ENCODE data around the gene LRRC37B.
A peak's percentile ranks its signal among the peaks of the same experiment; 100 is the strongest.
"Not testable (repeated sequence)": the region's sequence is repeated elsewhere in the genome, so short reads cannot be mapped to it uniquely, and the experiment has no call there.

LRRC37B gene

GRCh38 chr17:32061840-32062239, 54.7 kb downstream of the LRRC37B start:
- not testable (repeated sequence) for H3K27ac Mint-ChIP-seq; H3K4me1 Mint-ChIP-seq (ENCODE audit: low read depth); H3K4me3 Mint-ChIP-seq; H3K9me3 Mint-ChIP-seq; H3K36me3 Mint-ChIP-seq (ENCODE audit: low read depth); H3K27me3 Mint-ChIP-seq (ENCODE audit: low read depth)

GRCh38 chr17:32064091-32064490, 56.9 kb downstream of the LRRC37B start:
- not testable (repeated sequence) for H3K4me3 Mint-ChIP-seq; H3K36me3 Mint-ChIP-seq (ENCODE audit: low read depth); H3K4me1 Mint-ChIP-seq (ENCODE audit: low read depth); H3K27me3 Mint-ChIP-seq (ENCODE audit: low read depth); H3K9me3 Mint-ChIP-seq; H3K27ac Mint-ChIP-seq

- not testable (repeated sequence) for H3K36me3 Mint-ChIP-seq (ENCODE audit: low read depth); H3K4me1 Mint-ChIP-seq (ENCODE audit: low read depth)
Measured at GRCh38 chr17:32066123-32066680, 59.0 kb downstream of the LRRC37B start.

GRCh38 chr17:32066863-32067642, 59.9 kb downstream of the LRRC37B start:
- not testable (repeated sequence) for H3K27me3 Mint-ChIP-seq (ENCODE audit: low read depth); H3K4me3 Mint-ChIP-seq; H3K4me1 Mint-ChIP-seq (ENCODE audit: low read depth); H3K36me3 Mint-ChIP-seq (ENCODE audit: low read depth); H3K9me3 Mint-ChIP-seq
- peak overlapping the region; percentile 63 for H3K27ac Mint-ChIP-seq

More at GRCh38 chr17:32066123-32066680, 59.0 kb downstream of the LRRC37B start:
- not testable (repeated sequence) for H3K27me3 Mint-ChIP-seq (ENCODE audit: low read depth); H3K9me3 Mint-ChIP-seq; H3K4me3 Mint-ChIP-seq; H3K27ac Mint-ChIP-seq

GRCh38 chr17:32069067-32069466, 61.9 kb downstream of the LRRC37B start:
- H3K27ac Mint-ChIP-seq; H3K27me3 Mint-ChIP-seq (ENCODE audit: low read depth); H3K4me3 Mint-ChIP-seq; H3K4me1 Mint-ChIP-seq (ENCODE audit: low read depth); H3K9me3 Mint-ChIP-seq; H3K36me3 Mint-ChIP-seq (ENCODE audit: low read depth): not testable (repeated sequence)

- not testable (repeated sequence) for H3K27me3 Mint-ChIP-seq (ENCODE audit: low read depth); H3K27ac Mint-ChIP-seq; H3K9me3 Mint-ChIP-seq; H3K4me3 Mint-ChIP-seq; H3K4me1 Mint-ChIP-seq (ENCODE audit: low read depth); H3K36me3 Mint-ChIP-seq (ENCODE audit: low read depth)
Measured at GRCh38 chr17:32071961-32072360, 64.8 kb downstream of the LRRC37B start.

GRCh38 chr17:32073131-32073530, 65.9 kb downstream of the LRRC37B start:
- not testable (repeated sequence) for H3K27ac Mint-ChIP-seq; H3K36me3 Mint-ChIP-seq (ENCODE audit: low read depth); H3K9me3 Mint-ChIP-seq; H3K4me3 Mint-ChIP-seq; H3K4me1 Mint-ChIP-seq (ENCODE audit: low read depth); H3K27me3 Mint-ChIP-seq (ENCODE audit: low read depth)

GRCh38 chr17:32079753-32080152, 72.6 kb downstream of the LRRC37B start:
- Mint-ChIP-seq H3K4me3 (peak overlapping the region; percentile 72), H3K27ac (peak overlapping the region; percentile 91)
- not testable (repeated sequence) for H3K4me1 Mint-ChIP-seq (ENCODE audit: low read depth); H3K36me3 Mint-ChIP-seq (ENCODE audit: low read depth); H3K27me3 Mint-ChIP-seq (ENCODE audit: low read depth); H3K9me3 Mint-ChIP-seq

- not testable (repeated sequence) for H3K27me3 Mint-ChIP-seq (ENCODE audit: low read depth); H3K4me3 Mint-ChIP-seq; H3K9me3 Mint-ChIP-seq; H3K36me3 Mint-ChIP-seq (ENCODE audit: low read depth); H3K4me1 Mint-ChIP-seq (ENCODE audit: low read depth)
- peak overlapping the region; percentile 57 for H3K27ac Mint-ChIP-seq
Measured at GRCh38 chr17:32083550-32083979, 76.4 kb downstream of the LRRC37B start.

GRCh38 chr17:32084003-32084941, 77.1 kb downstream of the LRRC37B start:
- H3K9me3 Mint-ChIP-seq; H3K4me1 Mint-ChIP-seq (ENCODE audit: low read depth); H3K4me3 Mint-ChIP-seq; H3K36me3 Mint-ChIP-seq (ENCODE audit: low read depth); H3K27ac Mint-ChIP-seq; H3K27me3 Mint-ChIP-seq (ENCODE audit: low read depth): not testable (repeated sequence)

GRCh38 chr17:32084942-32085829, 78.0 kb downstream of the LRRC37B start:
- H3K4me1 Mint-ChIP-seq (ENCODE audit: low read depth); H3K27me3 Mint-ChIP-seq (ENCODE audit: low read depth); H3K36me3 Mint-ChIP-seq (ENCODE audit: low read depth); H3K4me3 Mint-ChIP-seq; H3K27ac Mint-ChIP-seq; H3K9me3 Mint-ChIP-seq: not testable (repeated sequence)

GRCh38 chr17:32086833-32087232, 79.7 kb downstream of the LRRC37B start:
- H3K36me3 Mint-ChIP-seq (ENCODE audit: low read depth); H3K27me3 Mint-ChIP-seq (ENCODE audit: low read depth); H3K4me3 Mint-ChIP-seq; H3K27ac Mint-ChIP-seq; H3K4me1 Mint-ChIP-seq (ENCODE audit: low read depth); H3K9me3 Mint-ChIP-seq: not testable (repeated sequence)

- not testable (repeated sequence) for H3K4me1 Mint-ChIP-seq (ENCODE audit: low read depth); H3K9me3 Mint-ChIP-seq; H3K4me3 Mint-ChIP-seq; H3K27ac Mint-ChIP-seq; H3K36me3 Mint-ChIP-seq (ENCODE audit: low read depth)
- peaks cover 11% of the 10 kb centered on the region for H3K27me3 Mint-ChIP-seq (ENCODE audit: low read depth)
Measured at GRCh38 chr17:32092062-32092461, 84.9 kb downstream of the LRRC37B start.

GRCh38 chr17:32099686-32100085, 92.5 kb downstream of the LRRC37B start:
- H3K36me3 Mint-ChIP-seq (ENCODE audit: low read depth): peaks cover 2% of the 10 kb centered on the region
- peaks cover 16% of the 10 kb centered on the region for H3K27me3 Mint-ChIP-seq (ENCODE audit: low read depth)
- no peaks in the 10 kb centered on the region for H3K9me3 Mint-ChIP-seq
- peaks cover 17% of the 10 kb centered on the region for H3K4me1 Mint-ChIP-seq (ENCODE audit: low read depth)
- H3K4me3 Mint-ChIP-seq: no peak overlapping the region
- no peak overlapping the region for H3K27ac Mint-ChIP-seq
